Spleen (tissue), 11 donors: ENCODE data around the gene MSH3. TPM values are rescaled to one million over a fixed set of nuclear protein-coding genes. Genes with fewer than 3 reads are reported as not detected.

Experiments
- DNase-seq: peaks from one replicate; pipeline ENCODE4 v3.0.0-alpha.2; 2020
- H3K27ac ChIP-seq, 8 donors: fragments of 200-600 bp; sonication (generic) in 7 of 8; 1 replicate in 4 of 8; 2 replicates in 4 of 8; pipeline versions ENCODE4 v1.5.0 to v1.8.0; 2016 to 2021; ENCODE audit warnings: inconsistent platforms in 4 of 8, mild to moderate bottlenecking in 4 of 8, moderate library complexity in 1 of 8
- H3K27me3 ChIP-seq, 7 donors: fragments of 200-600 bp; sonication (generic) in 6 of 7; replicated peaks in 1 of 7; 1 replicate in 4 of 7; 2 replicates in 3 of 7; pipeline versions ENCODE4 v1.5.0 to v1.8.0; 2016 to 2021; ENCODE audit warnings: inconsistent platforms in 3 of 7, mild to moderate bottlenecking in 1 of 7
- H3K36me3 ChIP-seq, 6 donors: fragments of 200-600 bp; sonication (generic) in 5 of 6; 1 replicate in 4 of 6; 2 replicates in 2 of 6; pipeline versions ENCODE4 v1.5.0 to v1.8.0; 2016 to 2021; ENCODE audit warnings: inconsistent platforms in 2 of 6
- H3K4me1 ChIP-seq, 6 donors: fragments of 200-600 bp; sonication (generic) in 5 of 6; 1 replicate in 3 of 6; 2 replicates in 3 of 6; pipeline versions ENCODE4 v1.5.0 to v1.8.0; 2016 to 2021; ENCODE audit warnings: inconsistent platforms in 3 of 6
- H3K4me3 ChIP-seq, 8 donors: fragments of 200-600 bp; sonication (generic) in 7 of 8; 1 replicate in 4 of 8; 2 replicates in 4 of 8; pipeline versions ENCODE4 v1.5.0 to v1.8.0; 2016 to 2021; ENCODE audit warnings: inconsistent platforms in 4 of 8, mild to moderate bottlenecking in 4 of 8, moderate library complexity in 2 of 8
- H3K9me3 ChIP-seq, 8 donors: fragments of 200-600 bp; sonication (generic) in 7 of 8; 1 replicate in 4 of 8; 2 replicates in 4 of 8; pipeline versions ENCODE4 v1.5.0 to v1.8.0; 2016 to 2021; ENCODE audit warnings: inconsistent platforms in 4 of 8
- CTCF ChIP-seq, 11 experiments: fragments of 200-600 bp in 7 of 11; fragments of 450-650 bp in 4 of 11; sonication (generic) in 4 of 11; IDR thresholded peaks in 8 of 11; conservative IDR thresholded peaks in 3 of 11; 1 replicate in 7 of 11; 2 replicates in 4 of 11; pipeline versions ENCODE4 v1.4.0 to v1.8.0; 2016 to 2021; ENCODE audit warnings: antibody characterized with exemption in 11 of 11, inconsistent platforms in 4 of 11, mild to moderate bottlenecking in 1 of 11
- POLR2A ChIP-seq, 3 donors: fragments of 450-650 bp; IDR thresholded peaks; one replicate each; pipeline ENCODE4 v1.5.1; 2017; ENCODE audit warnings: antibody characterized with exemption in 3 of 3, mild to moderate bottlenecking in 1 of 3
- POLR2AphosphoS5 ChIP-seq, 3 donors: sonication (generic); formaldehyde crosslinking; IDR thresholded peaks; one replicate each; pipeline ENCODE4 v1.5.1; 2017; ENCODE audit warnings: antibody characterized with exemption in 3 of 3
- WGBS, 5 donors: extraction: QIAGEN DNeasy Blood & Tissue Kit in 3 of 5; methylation state at CpG; one replicate each; pipeline versions ENCODE4 v1.1.5 to v1.1.7; 2013 to 2018; 5-methylcytosine and 5-hydroxymethylcytosine counted together
- intact Hi-C: fragments of 100-400 bp; cut with DNase I; formaldehyde crosslinking; loops from one replicate; pipeline ENCODE4 v1.15.0; 2023; ENCODE audit warnings: low total_unique reads
- polyA plus RNA-seq, 3 donors: library from polyadenylated mRNA; stranded (reverse); fragments of 200-250 nt; gene quantifications; one replicate each; pipeline ENCODE4 v1.2.1, GENCODE V29; 2013
- total RNA-seq, 7 donors: library from RNA; depleted of rRNA in 3 of 7; stranded (reverse); fragments of >200 nt in 3 of 7; fragmentation: NEBNext Ultra II Directional in 4 of 7; extraction: Animal tissue kit (Norgen Biotek cat#: 25700) in 4 of 7; gene quantifications; one replicate each; pipeline versions ENCODE4 v1.1.0 to v1.2.1, GENCODE V29; 2016 to 2021
- donor health status: healthy with polysubstance abuse.
- donor health status: DM: no; HTN: no; CAD: no; lungs with moderate emphysema.
- donor health status: DM: no; HTN: no; CAD: no.
- donor health status: Bipolar disorder and iron deficiency.
- donor health status: healthy.
- donor health status: DM: no; HTN: no; CAD: no.
- donor health status: DM: yes; HTN: yes; CAD: no.

Gene MSH3
- total and polyA plus RNA-seq, 10 donors, result 2.3 to 17.0 (median 14.6) TPM

GRCh38 chr5:80620211-80620610 is 34.2 kb upstream of the MSH3 start:
- no peak for DNase-seq
- H3K36me3 ChIP-seq, result peaks cover 0 to 18% (median 0%) of the 10 kb centered on the region in 6 donors
- 86 to 97% (median 90%) methylated on average over 4 of the region's 4 CpGs for WGBS, 5 donors
- intact Hi-C loops, result no loop called here
- TF ChIP-seq CTCF (IDR thresholded peaks at IDR 0.05 in 8 of 11, conservative IDR thresholded peaks at IDR 0.05 in 3 of 11) (no peak), POLR2A (IDR thresholded peaks at IDR 0.05) (no peak), POLR2AphosphoS5 (IDR thresholded peaks at IDR 0.05) (no peak)
- H3K4me1 ChIP-seq, result peaks cover 0 to 5% (median 0%) of the 10 kb centered on the region in 6 donors
- no peak overlapping the region for H3K4me3 ChIP-seq
- H3K27ac ChIP-seq, result no peak overlapping the region
- H3K27me3 ChIP-seq, result no peaks in the 10 kb centered on the region
- no peaks in the 10 kb centered on the region for H3K9me3 ChIP-seq

GRCh38 chr5:80622756-80623155 is 31.7 kb upstream of the MSH3 start:
- no peak for DNase-seq
- 94 to 100% (median 96%) methylated on average over 2 of the region's 2 CpGs for WGBS, 5 donors
- intact Hi-C loops, result no loop called here
- Histone ChIP-seq H3K9me3 (no peaks in the 10 kb centered on the region), H3K36me3 (peaks cover 0 to 19% (median 0%) of the 10 kb centered on the region in 6 donors), H3K27ac (no peak overlapping the region), H3K4me1 (peaks cover 0 to 5% (median 0%) of the 10 kb centered on the region in 6 donors), H3K4me3 (no peak overlapping the region), H3K27me3 (no peaks in the 10 kb centered on the region)
- TF ChIP-seq CTCF (IDR thresholded peaks at IDR 0.05 in 8 of 11, conservative IDR thresholded peaks at IDR 0.05 in 3 of 11) (no peak), POLR2AphosphoS5 (IDR thresholded peaks at IDR 0.05) (no peak), POLR2A (IDR thresholded peaks at IDR 0.05) (no peak)

GRCh38 chr5:80623999-80624398 is 30.5 kb upstream of the MSH3 start:
- Histone ChIP-seq H3K36me3 (peaks cover 0 to 26% (median 0%) of the 10 kb centered on the region in 6 donors), H3K27me3 (no peaks in the 10 kb centered on the region), H3K4me1 (peaks cover 0 to 5% (median 0%) of the 10 kb centered on the region in 6 donors), H3K27ac (peak overlapping the region in 3 of 8 donors; percentile 5 to 58 (median 30)), H3K9me3 (no peaks in the 10 kb centered on the region), H3K4me3 (no peak overlapping the region)
- no peak for TF ChIP-seq POLR2A (IDR thresholded peaks at IDR 0.05)
- TF ChIP-seq POLR2AphosphoS5 (IDR thresholded peaks at IDR 0.05), result no peak
- TF ChIP-seq CTCF (IDR thresholded peaks at IDR 0.05 in 8 of 11, conservative IDR thresholded peaks at IDR 0.05 in 3 of 11), result no peak
- intact Hi-C loops, result no loop called here
- no peak for DNase-seq
- WGBS, 5 donors, result 49 to 83% (median 71%) methylated on average over 4 of the region's 4 CpGs

- 88 to 96% (median 92%) methylated on average over 5 of the region's 5 CpGs for WGBS, 5 donors
- intact Hi-C loops, result no loop called here
- Histone ChIP-seq H3K36me3 (peaks cover 0 to 35% (median 0%) of the 10 kb centered on the region in 6 donors), H3K27ac (no peak overlapping the region), H3K27me3 (no peaks in the 10 kb centered on the region), H3K4me3 (no peak overlapping the region), H3K4me1 (peaks cover 0 to 5% (median 0%) of the 10 kb centered on the region in 6 donors), H3K9me3 (no peaks in the 10 kb centered on the region)
- no peak for DNase-seq
- TF ChIP-seq CTCF (IDR thresholded peaks at IDR 0.05 in 8 of 11, conservative IDR thresholded peaks at IDR 0.05 in 3 of 11), result no peak
- TF ChIP-seq POLR2A (IDR thresholded peaks at IDR 0.05), result no peak
- TF ChIP-seq POLR2AphosphoS5 (IDR thresholded peaks at IDR 0.05), result no peak
Observed at GRCh38 chr5:80625230-80625629, 29.2 kb upstream of the MSH3 start.
